HG02981 (cell line): ENCODE results near the gene SMTNL1.

ENCODE experiments used
- ATAC-seq: cut with Tn5 transposase; IDR thresholded peaks from one replicate; pipeline ENCODE4 v1.9.1; 2021; ENCODE audit warnings: mild to moderate bottlenecking, moderate library complexity; ENCODE audit not compliant: unreplicated experiment

The SMTNL1 gene

GRCh38 chr11:57543593-57543992 lies 6.2 kb downstream of the SMTNL1 start:
- ATAC-seq, result no peak

GRCh38 chr11:57544566-57544965 lies 7.2 kb downstream of the SMTNL1 start:
- ATAC-seq, result no peak

DNA sequence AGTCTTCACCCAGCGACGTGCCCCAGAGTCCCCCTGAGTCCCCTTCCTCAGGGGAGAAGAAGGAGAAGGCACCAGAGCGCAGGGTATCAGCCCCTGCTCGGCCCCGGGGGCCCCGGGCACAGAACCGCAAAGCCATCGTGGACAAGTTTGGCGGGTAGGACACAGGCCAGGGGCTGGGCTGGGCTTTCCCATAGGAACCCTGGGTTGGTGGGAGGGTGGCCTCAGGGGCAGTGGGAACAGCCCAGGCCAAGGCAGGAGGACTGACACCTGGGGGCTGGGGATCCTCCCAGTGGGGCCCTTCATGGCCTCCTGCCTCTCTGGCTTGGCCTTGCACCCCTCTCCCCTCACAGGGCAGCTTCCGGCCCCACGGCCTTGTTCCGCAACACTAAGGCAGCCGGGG lies 8.5 kb downstream of the SMTNL1 start:
- ATAC-seq, result no peak

GRCh38 chr11:57546451-57546850 lies 9.1 kb downstream of the SMTNL1 start:
- no peak for ATAC-seq

- no peak for ATAC-seq
These were observed 9.6 kb downstream of the SMTNL1 start for GRCh38 chr11:57546869-57547475.

- ATAC-seq, result peak; percentile 95
These were observed 10.5 kb downstream of the SMTNL1 start for GRCh38 chr11:57547854-57548377.

- ATAC-seq, result no peak
These were observed 12.6 kb downstream of the SMTNL1 start for GRCh38 chr11:57549983-57550382.

- no peak for ATAC-seq
These were observed 14.5 kb downstream of the SMTNL1 start for GRCh38 chr11:57551941-57552340.

GRCh38 chr11:57552479-57552878 lies 15.1 kb downstream of the SMTNL1 start:
- no peak for ATAC-seq

- no peak for ATAC-seq
These were observed 18.0 kb downstream of the SMTNL1 start for GRCh38 chr11:57555393-57555792.

GRCh38 chr11:57556041-57556440 lies 18.6 kb downstream of the SMTNL1 start:
- no peak for ATAC-seq

GRCh38 chr11:57560146-57560545 lies 22.8 kb downstream of the SMTNL1 start:
- no peak for ATAC-seq

GRCh38 chr11:57562596-57562995 lies 25.2 kb downstream of the SMTNL1 start:
- no peak for ATAC-seq

DNA sequence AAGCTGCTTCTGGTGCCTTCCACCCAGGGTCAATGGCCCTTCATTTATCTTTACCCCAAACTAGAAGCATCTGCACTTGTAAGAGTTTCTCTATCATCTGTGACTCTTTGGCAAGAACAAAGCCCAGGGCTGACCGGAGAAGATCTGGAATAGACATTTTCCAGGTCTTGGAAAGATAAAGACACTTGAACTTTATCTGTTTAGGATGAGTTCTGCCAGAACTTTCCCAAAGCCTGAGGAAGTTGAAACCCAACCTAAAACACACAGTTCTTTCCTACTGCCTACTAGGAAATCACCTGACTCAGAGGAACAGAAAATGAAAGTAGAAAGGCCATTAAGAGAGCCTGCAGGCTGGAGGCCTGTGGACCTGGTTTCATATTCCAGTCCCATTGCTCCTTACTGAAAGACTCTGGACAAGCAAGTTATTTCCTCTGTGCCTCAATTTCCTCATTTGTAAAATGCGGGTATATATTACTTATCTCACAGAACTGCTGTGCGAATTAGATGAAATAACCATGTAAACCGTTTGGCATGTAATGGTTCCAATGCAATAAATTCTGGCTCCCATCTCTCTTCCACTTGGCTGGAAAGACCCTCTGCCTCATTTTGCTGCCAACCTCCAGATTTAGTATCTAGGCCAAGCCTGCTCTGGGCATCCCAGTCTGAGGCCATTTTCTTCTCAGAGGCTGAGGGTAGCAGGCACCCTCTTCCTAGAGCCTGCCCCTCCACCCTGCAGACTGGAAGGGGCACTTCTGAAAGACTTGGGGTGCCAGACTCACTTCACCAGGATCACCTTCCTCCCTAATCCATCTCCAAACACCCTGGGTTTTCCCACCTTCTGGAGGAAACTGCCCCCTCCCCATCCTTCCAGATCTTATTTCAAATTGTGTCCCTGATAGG lies 28.9 kb downstream of the SMTNL1 start:
- ATAC-seq, result peak; percentile 64

GRCh38 chr11:57566905-57567514 lies 29.6 kb downstream of the SMTNL1 start:
- peak; percentile 1 for ATAC-seq

- ATAC-seq, result peak; percentile 68
These were observed 30.3 kb downstream of the SMTNL1 start, which contains the start of gene UBE2L6 for GRCh38 chr11:57567515-57568329. Gene UBE2L6, minus strand, starts transcription at chr11:57567672. Its CDS starts 61 bp downstream, at chr11:57567611.

DNA sequence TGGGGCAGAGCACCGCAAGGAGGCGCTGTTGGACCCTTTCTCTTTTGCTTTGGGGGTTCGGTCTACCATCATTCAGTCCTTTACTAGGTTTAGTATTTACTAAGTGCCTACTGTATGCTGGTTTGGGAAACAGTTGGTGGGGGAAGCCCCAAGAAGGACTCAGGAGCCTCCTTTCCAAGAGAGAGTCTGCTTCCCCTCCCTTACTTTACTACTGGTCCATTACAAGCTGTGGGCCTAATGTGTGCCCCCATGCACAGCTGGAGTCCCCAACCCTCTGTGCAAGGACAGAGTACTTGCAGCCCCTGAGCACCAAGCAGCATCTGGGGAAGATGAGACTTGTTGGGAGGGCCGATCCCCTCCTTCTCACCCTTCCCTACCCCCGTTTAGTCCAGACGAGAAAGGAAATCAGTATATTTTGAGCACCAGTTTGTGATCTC lies 31.0 kb downstream of the SMTNL1 start:
- ATAC-seq, result peak; percentile 6

GRCh38 chr11:57571606-57572005 lies 34.2 kb downstream of the SMTNL1 start:
- no peak for ATAC-seq

- no peak for ATAC-seq
These were observed 36.7 kb downstream of the SMTNL1 start for GRCh38 chr11:57574061-57574460.

DNA sequence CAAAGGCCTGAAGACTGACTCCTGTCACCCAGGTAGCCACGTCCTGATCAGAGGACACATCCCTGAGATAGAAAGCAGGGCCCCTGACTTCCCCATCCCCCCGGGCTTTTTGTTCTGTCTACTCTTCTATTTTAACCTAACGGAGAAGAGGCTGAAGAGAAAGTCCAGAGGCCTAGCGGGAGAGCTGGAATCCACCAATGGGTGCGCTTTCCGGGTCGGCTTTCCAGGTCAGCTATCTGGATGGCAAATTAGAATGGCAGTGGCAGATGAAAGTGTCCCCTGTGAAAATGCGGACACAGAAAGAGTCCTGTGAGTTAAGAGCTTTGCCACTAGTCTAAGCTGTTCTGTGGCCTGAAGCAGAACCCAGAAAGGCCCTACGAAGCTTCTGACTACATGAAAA lies 46.9 kb downstream of the SMTNL1 start:
- no peak for ATAC-seq

- ATAC-seq, result no peak
These were observed 47.9 kb downstream of the SMTNL1 start for GRCh38 chr11:57585301-57585700.
